Erythroblast (primary cell): Measurements from ENCODE around the gene ZNF554.
"Not testable (repeated sequence)": the region's sequence is repeated elsewhere in the genome, so short reads cannot be mapped to it uniquely, and the experiment has no call there.

Source experiments
- DNase-seq, 2 experiments: peaks; one replicate each; lab custom pipeline; 2025; lab: John Stamatoyannopoulos, UW
- GATA1 ChIP-seq: IDR thresholded peaks from 2 replicates; pipeline ENCODE4 v1.6.1; 2011; ENCODE audit warnings: low read depth, mild to moderate bottlenecking, control low read depth, low read length, moderate library complexity
- POLR2A ChIP-seq: IDR thresholded peaks from 2 replicates; pipeline ENCODE4 v1.6.1; 2011; ENCODE audit warnings: mild to moderate bottlenecking, low read length

ZNF554 gene

GRCh38 chr19:2782936-2783780 lies 36.5 kb upstream of the ZNF554 start, which contains the start of gene SGTA:
Gene SGTA, minus strand, starts transcription at chr19:2783273. Its CDS starts 14,205 bp downstream, at chr19:2769068.
- DNase-seq, result peak; percentile 99
- TF ChIP-seq POLR2A, result peak; percentile 85
- TF ChIP-seq GATA1, result no peak

- TF ChIP-seq GATA1, result no peak
- no peak for TF ChIP-seq POLR2A
- DNase-seq, result no peak
Observed at GRCh38 chr19:2783781-2784145, 35.9 kb upstream of the ZNF554 start.

GRCh38 chr19:2785244-2785997 lies 34.2 kb upstream of the ZNF554 start, which contains the start of gene THOP1:
Gene THOP1, plus strand, starts transcription at chr19:2785503. Its CDS starts 160 bp downstream, at chr19:2785663.
- TF ChIP-seq POLR2A (peak; percentile 81), GATA1 (no peak)
- DNase-seq, result peak; percentile 99

- no peak for DNase-seq
- TF ChIP-seq POLR2A, result no peak
- no peak for TF ChIP-seq GATA1
Observed at GRCh38 chr19:2787115-2787514, 32.6 kb upstream of the ZNF554 start.

- TF ChIP-seq POLR2A (no peak), GATA1 (no peak)
- DNase-seq, result no peak
Observed at GRCh38 chr19:2788237-2788636, 31.4 kb upstream of the ZNF554 start.

- DNase-seq, result no peak
- TF ChIP-seq POLR2A (no peak), GATA1 (no peak)
Observed at GRCh38 chr19:2790194-2790556, 29.5 kb upstream of the ZNF554 start.

GRCh38 chr19:2790557-2791271 lies 29.0 kb upstream of the ZNF554 start:
- TF ChIP-seq GATA1, result no peak
- no peak for TF ChIP-seq POLR2A
- no peak for DNase-seq

GRCh38 chr19:2791440-2791839 lies 28.2 kb upstream of the ZNF554 start:
- TF ChIP-seq GATA1 (no peak), POLR2A (no peak)
- no peak for DNase-seq

- TF ChIP-seq GATA1, result no peak
- TF ChIP-seq POLR2A, result no peak
- DNase-seq, result no peak
Observed at GRCh38 chr19:2791876-2792275, 27.8 kb upstream of the ZNF554 start.

- not testable (repeated sequence) for DNase-seq
Observed at GRCh38 chr19:2792666-2793065, 27.0 kb upstream of the ZNF554 start.

GRCh38 chr19:2793126-2793525 lies 26.5 kb upstream of the ZNF554 start:
- DNase-seq, result no peak
- no peak for TF ChIP-seq POLR2A
- no peak for TF ChIP-seq GATA1

GRCh38 chr19:2793577-2793976 lies 26.1 kb upstream of the ZNF554 start:
- no peak for TF ChIP-seq POLR2A
- DNase-seq, result no peak

- DNase-seq, result no peak
- TF ChIP-seq POLR2A (no peak), GATA1 (no peak)
Observed at GRCh38 chr19:2795827-2796658, 23.6 kb upstream of the ZNF554 start.
